Testis (tissue), 3 donors: ENCODE measurements around the gene B3GALT6. TPM values are rescaled to one million over a fixed set of nuclear protein-coding genes. Genes with fewer than 3 reads are reported as not detected.

ENCODE experiments used
- DNase-seq: peaks from one replicate; pipeline ENCODE4 v3.0.0-alpha.2; 2019
- H3K27ac ChIP-seq, 2 donors: fragments of 200-600 bp; sonication (generic); one replicate each; pipeline ENCODE4 v1.5.1; 2019
- H3K27me3 ChIP-seq: fragments of 200-600 bp; sonication (generic); one replicate; pipeline ENCODE4 v1.5.1; 2019
- H3K36me3 ChIP-seq: fragments of 200-600 bp; sonication (generic); one replicate; pipeline ENCODE4 v1.5.1; 2017; ENCODE audit warnings: low read depth; ENCODE audit errors: missing control alignments
- H3K4me1 ChIP-seq: fragments of 200-600 bp; sonication (generic); one replicate; pipeline ENCODE4 v1.5.1; 2019
- H3K4me3 ChIP-seq, 2 donors: fragments of 200-600 bp; sonication (generic); one replicate each; pipeline ENCODE4 v1.5.1; 2017 to 2019
- H3K9me3 ChIP-seq: fragments of 200-600 bp; sonication (generic); one replicate; pipeline ENCODE4 v1.5.1; 2017
- CTCF ChIP-seq, 3 experiments: fragments of 450-650 bp in 2 of 3; fragments of 200-600 bp in 1 of 3; sonication (generic) in 1 of 3; IDR thresholded peaks; one replicate each; pipeline ENCODE4 v1.5.1; 2016 to 2019; ENCODE audit warnings: antibody characterized with exemption in 3 of 3, mild to moderate bottlenecking in 2 of 3, moderate library complexity in 1 of 3
- POLR2A ChIP-seq: fragments of 450-650 bp; IDR thresholded peaks from one replicate; pipeline ENCODE4 v1.6.1; 2017; ENCODE audit warnings: antibody characterized with exemption, mild to moderate bottlenecking, moderate library complexity
- WGBS, 2 donors: methylation state at CpG; one replicate each; pipeline ENCODE4 v1.1.5; 2018; 5-methylcytosine and 5-hydroxymethylcytosine counted together
- intact Hi-C: fragments of 100-400 bp; cut with DNase I; formaldehyde crosslinking; loops from one replicate; pipeline ENCODE4 v1.15.1; 2023; ENCODE audit warnings: low total_unique reads
- polyA plus RNA-seq: library from polyadenylated mRNA; stranded (reverse); fragments of 350-450 nt; fragmentation: Illumina TruSeq; extraction: RNeasy Lipid Tissue Mini Kit (QIAGEN cat#74804); gene quantifications from one replicate; pipeline ENCODE4 v1.2.3, GENCODE V29; 2014; ENCODE audit warnings: low read depth, low replicate concordance; ENCODE audit not compliant: insufficient read depth
- total RNA-seq, 2 donors: library from RNA; depleted of rRNA; stranded (reverse); fragments of >200 nt; gene quantifications; one replicate each; pipeline ENCODE4 v1.2.3, GENCODE V29; 2016

B3GALT6 gene
- total and polyA plus RNA-seq, 3 donors from 2014 or later = 8.5 to 37.3 (median 26.1) TPM

- 94 to 96% methylated on average over 28 to 30 of the region's 31 CpGs for WGBS, 2 donors
- Histone ChIP-seq H3K27ac (no peak overlapping the region), H3K36me3 (no peaks in the 10 kb centered on the region), H3K9me3 (no peaks in the 10 kb centered on the region), H3K27me3 (no peaks in the 10 kb centered on the region), H3K4me3 (no peak overlapping the region), H3K4me1 (peaks cover 13% of the 10 kb centered on the region)
- no peak for TF ChIP-seq POLR2A
- TF ChIP-seq CTCF (IDR thresholded peaks at IDR 0.05) = no peak
- no peak for DNase-seq
- intact Hi-C loops = no loop called here
These were observed 21.1 kb upstream of the B3GALT6 start for GRCh38 chr1:1210726-1211540.

DNA sequence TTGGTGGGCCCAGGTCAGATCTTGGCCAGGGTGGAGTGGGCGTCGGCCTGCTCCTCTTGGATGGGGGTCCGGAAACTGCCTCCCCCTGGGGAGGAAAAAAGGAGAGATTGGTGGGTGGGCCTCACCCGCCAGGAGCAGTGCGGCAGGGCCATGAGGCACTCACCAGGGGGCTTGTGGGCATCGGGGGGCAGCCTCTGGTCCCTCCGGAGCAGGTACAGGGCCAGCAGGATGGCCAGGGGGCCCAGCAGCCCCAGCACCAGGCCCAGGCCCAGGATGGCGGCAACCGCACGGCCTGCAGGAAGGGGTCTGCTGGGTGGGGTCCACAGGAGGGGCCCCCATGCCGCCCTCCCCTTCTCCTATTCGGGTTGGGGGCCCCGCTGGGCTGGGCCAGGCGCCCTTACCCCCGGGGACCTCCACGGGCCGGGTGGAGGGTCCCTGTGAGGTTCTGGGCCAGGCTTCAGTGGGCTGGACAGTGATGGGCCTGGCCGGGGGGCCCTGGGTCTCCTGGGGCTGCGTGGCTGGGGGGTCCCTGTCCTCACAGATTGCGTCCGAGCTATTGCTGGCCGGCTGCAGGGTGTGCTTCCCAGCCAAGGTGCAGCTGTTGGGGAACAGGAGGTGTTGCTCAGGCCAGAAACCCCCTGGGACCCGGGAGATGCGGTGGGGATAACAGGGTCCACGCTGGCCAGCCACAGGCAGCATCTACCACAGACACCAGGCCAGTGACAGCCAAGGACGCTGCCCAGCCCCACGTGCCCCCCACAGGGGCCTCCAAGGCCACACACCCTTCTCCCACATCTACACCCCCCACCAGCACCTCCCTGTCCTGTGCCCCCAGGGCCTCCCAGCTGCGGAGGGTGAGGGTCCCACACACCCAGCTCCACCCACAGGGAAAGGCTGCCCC is 20.2 kb upstream of the B3GALT6 start:
- 83 to 91% methylated on average over 16 to 19 of the region's 28 CpGs for WGBS, 2 donors
- Histone ChIP-seq H3K4me3 (no peak overlapping the region), H3K4me1 (peaks cover 8% of the 10 kb centered on the region), H3K27me3 (no peaks in the 10 kb centered on the region), H3K9me3 (no peaks in the 10 kb centered on the region), H3K27ac (no peak overlapping the region), H3K36me3 (no peaks in the 10 kb centered on the region)
- intact Hi-C loops = no loop called here
- TF ChIP-seq CTCF (IDR thresholded peaks at IDR 0.05) = no peak
- no peak for TF ChIP-seq POLR2A
- DNase-seq = no peak

DNA sequence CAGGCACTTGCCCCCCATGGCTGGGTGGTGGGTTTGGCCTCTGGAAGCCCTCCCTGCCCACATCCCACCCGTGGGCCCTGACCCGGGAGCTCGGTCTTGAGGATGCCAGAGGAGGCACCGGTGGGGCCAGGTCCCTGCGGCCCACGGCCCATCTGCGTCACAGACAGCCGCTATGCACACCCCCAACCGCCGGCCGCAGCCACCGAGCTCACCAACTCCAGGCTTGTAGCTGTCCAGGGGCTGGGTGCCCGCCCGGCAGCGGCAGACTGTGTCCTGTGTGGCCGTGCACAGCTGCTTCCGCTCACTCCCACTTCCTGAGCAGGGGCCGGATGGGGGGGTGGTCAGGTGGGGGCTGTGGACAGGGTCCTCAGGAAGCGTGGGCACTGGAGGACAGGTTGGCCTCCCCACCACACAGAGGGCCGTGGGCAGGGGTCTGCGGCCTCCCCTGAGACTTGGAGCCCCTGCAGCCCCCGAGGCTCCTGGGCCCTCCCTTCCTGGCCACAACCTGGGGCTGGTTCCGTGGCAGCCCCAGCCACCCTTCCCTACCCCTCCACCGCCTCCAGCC is 19.2 kb upstream of the B3GALT6 start:
- intact Hi-C loops = no loop called here
- TF ChIP-seq CTCF (IDR thresholded peaks at IDR 0.05) (no peak), POLR2A (no peak)
- no peak for DNase-seq
- H3K4me3 ChIP-seq = no peak overlapping the region
- H3K9me3 ChIP-seq = no peaks in the 10 kb centered on the region
- H3K27ac ChIP-seq = no peak overlapping the region
- peaks cover 8% of the 10 kb centered on the region for H3K4me1 ChIP-seq
- H3K27me3 ChIP-seq = no peaks in the 10 kb centered on the region
- H3K36me3 ChIP-seq = no peaks in the 10 kb centered on the region
- 60 to 74% methylated on average over 1 to 19 of the region's 24 CpGs for WGBS, 2 donors

DNA sequence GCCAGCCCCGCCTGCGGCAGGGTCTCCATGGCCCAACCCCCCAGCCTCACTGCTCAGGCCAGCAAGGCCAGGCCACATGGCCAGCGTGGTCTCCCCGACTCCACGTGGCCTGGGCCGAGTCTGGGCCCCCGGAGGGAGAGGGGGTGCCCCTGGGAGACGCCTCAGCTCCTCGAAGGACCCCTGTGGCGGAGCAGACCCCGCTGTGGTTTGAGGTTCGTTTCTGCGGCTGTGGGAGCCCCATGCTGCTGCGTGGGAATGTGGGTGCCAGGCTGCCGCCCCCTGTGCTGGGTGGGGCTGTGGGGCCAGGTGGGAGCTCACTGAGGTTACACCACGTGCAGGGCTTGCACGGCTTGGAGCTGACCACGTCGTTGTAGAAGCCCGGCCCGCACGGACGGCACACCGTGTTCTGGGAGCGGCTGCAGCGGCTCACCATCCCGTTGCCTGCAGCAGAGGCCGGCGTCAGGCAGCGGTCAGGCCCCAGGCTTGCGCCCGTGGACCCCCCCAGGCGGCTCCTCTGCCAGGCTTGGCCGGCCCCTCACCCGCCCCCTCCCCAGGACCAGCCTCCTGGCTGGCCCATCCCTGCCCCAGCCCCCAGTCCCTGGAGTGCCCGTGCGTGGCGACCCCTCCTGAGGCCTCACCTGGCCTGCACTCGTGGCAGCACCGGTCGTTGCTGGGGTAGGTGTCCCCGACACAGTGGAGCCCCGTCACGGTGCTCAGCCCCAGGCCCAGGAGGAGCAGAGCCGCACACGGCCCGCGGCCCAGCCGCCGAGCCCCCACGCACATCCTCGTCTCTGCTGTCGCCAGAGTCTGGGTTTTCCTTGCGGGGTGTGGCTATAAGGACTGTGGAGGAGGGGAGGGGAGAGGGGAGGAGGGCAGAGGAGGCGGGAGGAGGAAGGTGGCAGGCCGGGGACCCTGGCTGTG is 18.4 kb upstream of the B3GALT6 start, which contains the start of gene TNFRSF4:
Gene TNFRSF4, minus strand, starts transcription at position 809 of the 921 bp plus-strand sequence. Its CDS starts 26 bp downstream, at position 783.
- WGBS, 2 donors = 61 to 85% methylated on average over 10 to 43 of the region's 56 CpGs
- Histone ChIP-seq H3K4me3 (no peak within 1 kb of the TSS), H3K36me3 (no peaks in the 10 kb centered on the region), H3K27ac (no peak within 1 kb of the TSS), H3K4me1 (peaks cover 3% of the 10 kb centered on the region), H3K9me3 (no peaks in the 10 kb centered on the region), H3K27me3 (no peaks in the 10 kb centered on the region)
- intact Hi-C loops = no loop called here
- DNase-seq = no peak
- TF ChIP-seq CTCF (IDR thresholded peaks at IDR 0.05) (no peak), POLR2A (no peak)
